Parathyroid adenoma (tissue), 2 donors: ENCODE results near the gene MLLT6.

Experiments
- H2AFZ ChIP-seq: fragments of 300-600 bp; sonication (generic); one replicate; pipeline ENCODE4 v1.7.0; 2017; ENCODE audit warnings: antibody characterized with exemption, mild to moderate bottlenecking
- H3K27ac ChIP-seq: fragments of 300-600 bp; sonication (generic); one replicate; pipeline ENCODE4 v1.7.0; 2017
- H3K27me3 ChIP-seq: fragments of 300-600 bp; sonication (generic); one replicate; pipeline ENCODE4 v1.7.0; 2017; ENCODE audit warnings: low read length; ENCODE audit not compliant: control insufficient read depth, insufficient read depth
- H3K36me3 ChIP-seq: fragments of 300-600 bp; sonication (generic); one replicate; pipeline ENCODE4 v1.7.0; 2017; ENCODE audit warnings: low read length; ENCODE audit not compliant: control insufficient read depth, insufficient read depth
- H3K4me1 ChIP-seq: fragments of 300-600 bp; sonication (generic); one replicate; pipeline ENCODE4 v1.7.0; 2017; ENCODE audit warnings: control low read depth
- H3K4me2 ChIP-seq: fragments of 300-600 bp; sonication (generic); one replicate; pipeline ENCODE4 v1.7.0; 2017; ENCODE audit warnings: low read length
- H3K4me3 ChIP-seq: fragments of 300-600 bp; sonication (generic); one replicate; pipeline ENCODE4 v1.7.0; 2017; ENCODE audit warnings: low read depth, low read length
- H3K79me2 ChIP-seq: fragments of 300-600 bp; sonication (generic); one replicate; pipeline ENCODE4 v1.7.0; 2017; ENCODE audit warnings: control low read depth
- H3K9ac ChIP-seq: fragments of 300-600 bp; sonication (generic); one replicate; pipeline ENCODE4 v1.7.0; 2017; ENCODE audit warnings: mild to moderate bottlenecking
- H3K9me3 ChIP-seq: fragments of 300-600 bp; sonication (generic); one replicate; pipeline ENCODE4 v1.7.0; 2017; ENCODE audit warnings: low read length; ENCODE audit not compliant: control insufficient read depth
- CTCF ChIP-seq: fragments of 300-600 bp; sonication (generic); IDR thresholded peaks from one replicate; pipeline ENCODE4 v1.7.0; 2017; ENCODE audit warnings: antibody characterized with exemption, mild to moderate bottlenecking
- donor health status: primary hyperparathyroidism.

MLLT6 gene

GRCh38 chr17:38729886-38730525 lies 24.9 kb downstream of the MLLT6 start, which contains the start of gene CISD3:
CISD3 (plus strand) TSS chr17:38730341; CDS start chr17:38730359, 18 bp downstream.
- H3K79me2 ChIP-seq = no peaks in the 10 kb centered on the region
- H3K9ac ChIP-seq = peak within 1 kb of the TSS; percentile 61
- TF ChIP-seq CTCF = peak; percentile 59
- H2AFZ ChIP-seq = peak within 1 kb of the TSS; percentile 95
- H3K4me3 ChIP-seq = peak within 1 kb of the TSS; percentile 73
- H3K36me3 ChIP-seq = no peaks in the 10 kb centered on the region
- H3K9me3 ChIP-seq = no peaks in the 10 kb centered on the region
- H3K4me2 ChIP-seq = peak within 1 kb of the TSS; percentile 97
- no peaks in the 10 kb centered on the region for H3K27me3 ChIP-seq
- H3K27ac ChIP-seq = peak within 1 kb of the TSS; percentile 90
- peaks cover 22% of the 10 kb centered on the region for H3K4me1 ChIP-seq

GRCh38 chr17:38730526-38731379 lies 25.7 kb downstream of the MLLT6 start:
- H2AFZ ChIP-seq = peak overlapping the region; percentile 95
- H3K27ac ChIP-seq = peak overlapping the region; percentile 90
- peak overlapping the region; percentile 61 for H3K9ac ChIP-seq
- peak overlapping the region; percentile 97 for H3K4me2 ChIP-seq
- peak overlapping the region; percentile 73 for H3K4me3 ChIP-seq
- H3K36me3 ChIP-seq = no peaks in the 10 kb centered on the region
- no peak for TF ChIP-seq CTCF
- no peaks in the 10 kb centered on the region for H3K79me2 ChIP-seq
- H3K9me3 ChIP-seq = no peaks in the 10 kb centered on the region
- no peaks in the 10 kb centered on the region for H3K27me3 ChIP-seq
- peaks cover 19% of the 10 kb centered on the region for H3K4me1 ChIP-seq

- H3K4me3 ChIP-seq = peak overlapping the region; percentile 73
- H3K79me2 ChIP-seq = no peaks in the 10 kb centered on the region
- no peak overlapping the region for H2AFZ ChIP-seq
- no peaks in the 10 kb centered on the region for H3K9me3 ChIP-seq
- no peaks in the 10 kb centered on the region for H3K36me3 ChIP-seq
- peak overlapping the region; percentile 90 for H3K27ac ChIP-seq
- H3K4me2 ChIP-seq = peak overlapping the region; percentile 97
- H3K9ac ChIP-seq = no peak overlapping the region
- TF ChIP-seq CTCF = no peak
- H3K4me1 ChIP-seq = peaks cover 19% of the 10 kb centered on the region
- H3K27me3 ChIP-seq = no peaks in the 10 kb centered on the region
These were observed 26.6 kb downstream of the MLLT6 start for GRCh38 chr17:38731526-38732294.

GRCh38 chr17:38732376-38733281 lies 27.6 kb downstream of the MLLT6 start:
- H3K9ac ChIP-seq = no peak overlapping the region
- peaks cover 19% of the 10 kb centered on the region for H3K4me1 ChIP-seq
- no peak overlapping the region for H3K4me3 ChIP-seq

More at GRCh38 chr17:38732376-38733281, 27.6 kb downstream of the MLLT6 start:
- no peak overlapping the region for H3K27ac ChIP-seq
- H3K4me2 ChIP-seq = no peak overlapping the region
- H3K27me3 ChIP-seq = no peaks in the 10 kb centered on the region
- H3K79me2 ChIP-seq = no peaks in the 10 kb centered on the region
- TF ChIP-seq CTCF = no peak
- no peak overlapping the region for H2AFZ ChIP-seq
- no peaks in the 10 kb centered on the region for H3K9me3 ChIP-seq
- H3K36me3 ChIP-seq = no peaks in the 10 kb centered on the region
